Thyroid gland (tissue), 4 donors: ENCODE data around the gene PTGR1. TPM values are rescaled to one million over a fixed set of nuclear protein-coding genes. Genes with fewer than 3 reads are reported as not detected.

Experiments used
- DNase-seq, 2 donors: peaks; one replicate each; pipeline ENCODE4 v3.0.0-alpha.2; 2019
- H3K27ac ChIP-seq, 3 donors: fragments of 200-600 bp; sonication (generic); 1 replicate in 2 of 3; 2 replicates in 1 of 3; pipeline ENCODE4 v1.5.1; 2016 to 2019; ENCODE audit warnings: mild to moderate bottlenecking in 1 of 3, moderate library complexity in 1 of 3
- H3K27me3 ChIP-seq: fragments of 200-600 bp; sonication (generic); one replicate; pipeline ENCODE4 v1.5.1; 2019
- H3K36me3 ChIP-seq, 2 donors: fragments of 200-600 bp; sonication (generic); one replicate each; pipeline ENCODE4 v1.5.1; 2016 to 2019
- H3K4me1 ChIP-seq, 2 donors: fragments of 200-600 bp; sonication (generic); one replicate each; pipeline ENCODE4 v1.5.1; 2017 to 2019
- H3K4me3 ChIP-seq, 3 donors: fragments of 200-600 bp; sonication (generic); replicated peaks in 1 of 3; 1 replicate in 2 of 3; 2 replicates in 1 of 3; pipeline ENCODE4 v1.5.1; 2016; ENCODE audit warnings: mild to moderate bottlenecking in 1 of 3
- H3K9me3 ChIP-seq: fragments of 200-600 bp; sonication (generic); one replicate; pipeline ENCODE4 v1.5.1; 2017
- CTCF ChIP-seq, 6 experiments: fragments of 200-600 bp in 3 of 6; fragments of 450-650 bp in 3 of 6; sonication (generic) in 3 of 6; IDR thresholded peaks; one replicate each; pipeline ENCODE4 v1.5.1; 2016 to 2019; ENCODE audit warnings: antibody characterized with exemption in 6 of 6, mild to moderate bottlenecking in 2 of 6, inconsistent platforms in 1 of 6, moderate library complexity in 1 of 6
- POLR2A ChIP-seq, 2 donors: fragments of 450-650 bp; IDR thresholded peaks; one replicate each; pipeline ENCODE4 v1.6.1; 2017; ENCODE audit warnings: antibody characterized with exemption in 2 of 2, mild to moderate bottlenecking in 2 of 2, moderate library complexity in 1 of 2
- WGBS, 2 donors: methylation state at CpG; one replicate each; pipeline ENCODE4 v1.1.5; 2017; 5-methylcytosine and 5-hydroxymethylcytosine counted together
- intact Hi-C: fragments of 100-400 bp; cut with DNase I; formaldehyde crosslinking; loops from one replicate; pipeline ENCODE4 v1.15.1; 2023
- total RNA-seq, 4 donors: library from RNA; depleted of rRNA; stranded (reverse); fragments of >200 nt; gene quantifications; one replicate each; pipeline ENCODE4 v1.2.3, GENCODE V29; 2016

The PTGR1 gene
- total RNA-seq, 4 donors from 2014 or later: 27.7 to 64.3 (median 39.4) TPM

- Histone ChIP-seq H3K4me1 (peaks cover 0 to 8% of the 10 kb centered on the region in 2 donors), H3K4me3 (peak overlapping the region in 2 of 3 donors; percentile 47 to 68), H3K27ac (peak overlapping the region; percentile 59 to 89 (median 75)), H3K27me3 (no peaks in the 10 kb centered on the region), H3K9me3 (no peaks in the 10 kb centered on the region), H3K36me3 (peaks cover 0 to 7% of the 10 kb centered on the region in 2 donors)
- intact Hi-C loops: loop anchor here (10.0 kb wide), 2 partner anchors 95 to 475 kb away; no protein-coding TSS in a partner anchor
- WGBS, 2 donors: 40% methylated on average over 12 of the region's 17 CpGs; no CpG with 5 or more reads in 1 of the 2 donors
- no peak for DNase-seq
- no peak for TF ChIP-seq POLR2A (IDR thresholded peaks at IDR 0.05)
- TF ChIP-seq CTCF (IDR thresholded peaks at IDR 0.05): no peak
Observed at GRCh38 chr9:111599955-111600343, 502 bp upstream of the PTGR1 start.

GRCh38 chr9:111598733-111599091 lies 735 bp downstream of the PTGR1 start:
- TF ChIP-seq POLR2A (IDR thresholded peaks at IDR 0.05) (no peak), CTCF (IDR thresholded peaks at IDR 0.05) (no peak)
- peak; percentile 23 to 24 for DNase-seq
- Histone ChIP-seq H3K36me3 (peaks cover 0 to 14% of the 10 kb centered on the region in 2 donors), H3K4me3 (peak overlapping the region; percentile 47 to 68 (median 64)), H3K27ac (peak overlapping the region; percentile 59 to 89 (median 75)), H3K27me3 (no peaks in the 10 kb centered on the region), H3K4me1 (peaks cover 0 to 8% of the 10 kb centered on the region in 2 donors), H3K9me3 (no peaks in the 10 kb centered on the region)
- 2 to 3% methylated on average over 16 of the region's 16 CpGs for WGBS, 2 donors
- intact Hi-C loops: loop anchor here (10.0 kb wide), 1 partner anchor 476 kb away; no protein-coding TSS in a partner anchor

GRCh38 chr9:111597852-111598732 lies 1.4 kb downstream of the PTGR1 start:
- peak; percentile 36 to 94 (median 65) for TF ChIP-seq CTCF (IDR thresholded peaks at IDR 0.05)
- no peak for TF ChIP-seq POLR2A (IDR thresholded peaks at IDR 0.05)
- intact Hi-C loops: loop anchor here (10.0 kb wide), 1 partner anchor 477 kb away; no protein-coding TSS in a partner anchor
- no peaks in the 10 kb centered on the region for H3K27me3 ChIP-seq
- H3K27ac ChIP-seq: peak overlapping the region; percentile 59 to 89 (median 75)
- H3K9me3 ChIP-seq: no peaks in the 10 kb centered on the region
- DNase-seq: peak; percentile 77 to 85
- peaks cover 0 to 8% of the 10 kb centered on the region in 2 donors for H3K4me1 ChIP-seq
- 1% methylated on average over 41 of the region's 41 CpGs for WGBS, 2 donors
- H3K36me3 ChIP-seq: peaks cover 0 to 18% of the 10 kb centered on the region in 2 donors
- peak overlapping the region; percentile 16 to 68 (median 47) for H3K4me3 ChIP-seq

- peaks cover 9 to 15% of the 10 kb centered on the region in 2 donors for H3K36me3 ChIP-seq
- intact Hi-C loops: no loop called here
- DNase-seq: no peak
- 87 to 88% methylated on average over 5 of the region's 5 CpGs for WGBS, 2 donors
- TF ChIP-seq CTCF (IDR thresholded peaks at IDR 0.05): no peak
- TF ChIP-seq POLR2A (IDR thresholded peaks at IDR 0.05): no peak
- no peaks in the 10 kb centered on the region for H3K27me3 ChIP-seq
- no peak overlapping the region for H3K4me3 ChIP-seq
- no peak overlapping the region for H3K27ac ChIP-seq
- no peaks in the 10 kb centered on the region for H3K4me1 ChIP-seq
- no peaks in the 10 kb centered on the region for H3K9me3 ChIP-seq
Observed at GRCh38 chr9:111588846-111589245, 10.6 kb downstream of the PTGR1 start.

DNA sequence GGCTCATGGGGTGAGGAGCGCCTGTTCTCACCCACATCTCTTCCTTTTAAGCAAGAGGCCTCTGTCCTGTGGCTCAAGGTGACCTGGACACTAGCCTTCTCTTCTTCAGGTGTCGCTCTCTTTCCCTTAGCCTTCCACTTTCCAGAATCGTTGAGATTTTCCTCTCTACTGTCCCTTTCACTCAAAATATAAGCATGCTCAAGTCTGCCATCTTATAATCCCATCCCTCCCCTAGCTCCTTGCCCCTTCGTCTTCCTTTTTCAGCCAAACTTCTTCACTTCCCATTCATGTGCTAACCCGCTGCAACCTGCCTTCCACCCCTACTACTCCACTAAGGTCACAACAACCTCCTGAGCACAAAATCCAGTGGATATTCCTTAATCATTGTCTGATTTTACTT lies 13.1 kb downstream of the PTGR1 start:
- TF ChIP-seq POLR2A (IDR thresholded peaks at IDR 0.05) (no peak), CTCF (IDR thresholded peaks at IDR 0.05) (no peak)
- 94 to 95% methylated on average over 5 of the region's 5 CpGs for WGBS, 2 donors
- peaks cover 22 to 26% of the 10 kb centered on the region in 2 donors for H3K36me3 ChIP-seq

More for the DNA sequence above, 13.1 kb downstream of the PTGR1 start:
- H3K4me1 ChIP-seq: no peaks in the 10 kb centered on the region
- intact Hi-C loops: no loop called here
- H3K9me3 ChIP-seq: no peaks in the 10 kb centered on the region
- no peaks in the 10 kb centered on the region for H3K27me3 ChIP-seq
- H3K4me3 ChIP-seq: no peak overlapping the region
- no peak overlapping the region for H3K27ac ChIP-seq
- DNase-seq: no peak
